OCI-LY3 (cell line): ENCODE data around the gene TTLL9.

Experiments used
- H2AFZ ChIP-seq: fragments of 200-600, 300-600 bp; shearing (Covaris generic); 2 replicates; pipeline ENCODE4 v1.6.0; 2014; ENCODE audit warnings: antibody characterized with exemption, low read depth, low read length
- H3K27ac ChIP-seq: fragments of 200-600, 300-600 bp; sonication (generic); 2 replicates; pipeline ENCODE4 v1.5.1; 2014; ENCODE audit warnings: mild to moderate bottlenecking, low read length, moderate library complexity, mixed read lengths
- H3K27me3 ChIP-seq: fragments of 200-600, 300-600 bp; sonication (generic); 2 replicates; pipeline ENCODE4 v1.6.1; 2014; ENCODE audit warnings: low read depth, low read length, mixed read lengths
- H3K36me3 ChIP-seq: fragments of 200-600, 300-600 bp; sonication (generic); replicated peaks from 2 replicates; pipeline ENCODE3; 2014; ENCODE audit warnings: low read depth, low read length, mixed read lengths
- H3K4me1 ChIP-seq: fragments of 300-600, 200-600 bp; sonication (generic); 2 replicates; pipeline ENCODE4 v1.6.1; 2014; ENCODE audit warnings: low read length, mixed read lengths
- H3K4me2 ChIP-seq: fragments of 200-600, 300-600 bp; sonication (generic); 2 replicates; pipeline ENCODE4 v1.6.1; 2014; ENCODE audit warnings: low read length, mixed read lengths
- H3K4me3 ChIP-seq: fragments of 300-600, 200-600 bp; sonication (generic); 2 replicates; pipeline ENCODE4 v1.5.1; 2014; ENCODE audit warnings: antibody characterized with exemption, mild to moderate bottlenecking, low read length, moderate library complexity
- H3K79me2 ChIP-seq: fragments of 300-600, 200-600 bp; shearing (Covaris generic); 2 replicates; pipeline ENCODE4 v1.6.1; 2014; ENCODE audit warnings: mild to moderate bottlenecking, low read length, mixed read lengths
- H3K9ac ChIP-seq: fragments of 300-600, 200-600 bp; shearing (Covaris generic); 2 replicates; pipeline ENCODE4 v1.6.0; 2014; ENCODE audit warnings: mild to moderate bottlenecking, low read length, moderate library complexity
- H3K9me3 ChIP-seq: fragments of 200-600, 300-600 bp; shearing (Covaris generic); 2 replicates; pipeline ENCODE4 v1.6.1; 2014; ENCODE audit warnings: low read length, mixed read lengths; ENCODE audit not compliant: insufficient read depth
- H4K20me1 ChIP-seq: fragments of 200-600, 300-600 bp; sonication (generic); 2 replicates; pipeline ENCODE4 v1.6.1; 2016; ENCODE audit warnings: low read length, mixed read lengths; ENCODE audit not compliant: insufficient read depth
- CTCF ChIP-seq: fragments of 200-600, 300-600 bp; sonication (generic); IDR thresholded peaks from 2 replicates; pipeline ENCODE4 v1.5.1; 2014; ENCODE audit warnings: antibody characterized with exemption, low read length, low read depth
- EZH2phosphoT487 ChIP-seq: fragments of 200-600 bp; shearing (Covaris generic); IDR thresholded peaks from 2 replicates; pipeline ENCODE4 v1.6.1; 2018; ENCODE audit warnings: antibody characterized with exemption, mixed run types, low read depth

TTLL9 gene

DNA sequence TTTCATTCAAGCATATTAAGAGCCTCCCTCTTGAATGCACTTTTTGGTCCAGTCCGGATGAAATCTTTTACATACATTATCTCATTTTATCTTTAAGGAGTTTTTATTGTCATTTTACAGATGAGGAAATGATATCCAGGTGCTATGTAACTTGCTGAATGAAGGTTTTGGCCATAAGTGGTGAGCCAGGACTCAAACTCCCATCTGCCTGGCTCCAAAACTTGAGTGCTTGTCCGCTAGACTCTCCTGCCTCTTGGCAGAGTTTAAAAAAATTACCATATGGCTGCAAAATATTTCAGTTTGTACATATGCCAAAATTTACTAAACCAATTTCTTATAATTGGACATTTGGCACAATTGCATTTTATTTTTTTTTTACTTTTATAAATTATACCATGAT is 69.2 kb downstream of the TTLL9 start:
- H3K9me3 ChIP-seq, result no peaks in the 10 kb centered on the region
- H4K20me1 ChIP-seq, result peaks cover 5% of the 10 kb centered on the region; the same call in 1 of the 2 replicates
- no peaks in the 10 kb centered on the region for H3K27me3 ChIP-seq
- no peak overlapping the region for H2AFZ ChIP-seq
- H3K9ac ChIP-seq, result no peak overlapping the region
- H3K27ac ChIP-seq, result no peak overlapping the region
- peaks cover 11% of the 10 kb centered on the region for H3K36me3 ChIP-seq
- TF ChIP-seq EZH2phosphoT487 (no peak), CTCF (no peak)
- H3K4me1 ChIP-seq, result no peaks in the 10 kb centered on the region
- no peaks in the 10 kb centered on the region for H3K79me2 ChIP-seq
- H3K4me3 ChIP-seq, result no peak overlapping the region
- H3K4me2 ChIP-seq, result no peak overlapping the region

DNA sequence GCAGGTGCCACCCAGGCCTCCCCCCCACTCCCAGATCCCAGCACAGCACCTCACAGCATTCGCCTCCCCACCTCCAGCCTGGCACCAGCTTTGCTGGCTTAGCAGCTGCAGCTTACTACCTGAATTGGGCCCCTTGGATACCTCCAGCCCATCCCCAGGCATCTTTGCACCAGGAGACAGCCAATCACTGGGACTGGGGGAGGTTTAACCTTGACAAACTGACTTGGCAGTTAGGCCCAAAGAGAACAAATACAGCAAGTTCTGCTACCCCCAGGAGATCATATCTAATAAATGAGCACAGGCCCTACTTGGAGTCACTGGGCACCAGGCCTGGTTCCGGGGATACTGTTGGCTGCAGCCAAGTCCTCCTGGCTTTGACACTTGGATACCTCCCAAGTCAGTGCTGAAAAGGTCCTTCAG is 72.6 kb downstream of the TTLL9 start:
- Histone ChIP-seq H3K4me1 (no peaks in the 10 kb centered on the region), H2AFZ (no peak overlapping the region), H3K79me2 (peaks cover 3% of the 10 kb centered on the region; the same call in 1 of the 2 replicates), H4K20me1 (peaks cover 5% of the 10 kb centered on the region; the same call in 1 of the 2 replicates), H3K27ac (no peak overlapping the region), H3K27me3 (no peaks in the 10 kb centered on the region), H3K36me3 (peaks cover 45% of the 10 kb centered on the region), H3K4me2 (no peak overlapping the region), H3K9ac (no peak overlapping the region), H3K4me3 (no peak overlapping the region), H3K9me3 (no peaks in the 10 kb centered on the region)
- no peak for TF ChIP-seq EZH2phosphoT487
- TF ChIP-seq CTCF, result no peak

DNA sequence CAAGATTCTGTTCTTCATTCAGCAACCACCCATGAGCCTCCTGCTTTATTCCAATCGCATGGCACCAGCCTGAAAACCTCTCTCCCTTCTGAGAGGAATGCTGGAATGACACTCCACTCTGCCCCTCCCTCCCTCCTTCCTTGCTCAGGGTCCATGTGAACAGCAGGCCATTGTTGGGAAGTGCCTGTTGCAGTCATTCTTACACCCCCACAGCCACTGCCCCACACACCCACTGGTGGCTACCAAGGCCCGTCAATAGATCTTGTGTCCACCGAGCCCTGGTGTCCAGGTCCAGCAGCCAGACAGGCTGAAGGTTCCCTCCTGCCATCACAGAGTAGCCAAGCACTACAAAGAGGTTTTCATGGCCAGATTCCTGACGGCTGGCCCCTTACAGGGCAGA is 74.9 kb downstream of the TTLL9 start:
- Histone ChIP-seq H4K20me1 (peaks cover 11% of the 10 kb centered on the region), H3K27ac (no peak overlapping the region), H3K36me3 (peaks cover 65% of the 10 kb centered on the region), H3K79me2 (peaks cover 23% of the 10 kb centered on the region), H2AFZ (no peak overlapping the region), H3K9me3 (no peaks in the 10 kb centered on the region), H3K9ac (no peak overlapping the region), H3K27me3 (no peaks in the 10 kb centered on the region), H3K4me3 (no peak overlapping the region), H3K4me1 (peaks cover 2% of the 10 kb centered on the region), H3K4me2 (no peak overlapping the region)
- TF ChIP-seq CTCF, result no peak

- Histone ChIP-seq H3K9ac (no peak overlapping the region), H3K36me3 (peaks cover 69% of the 10 kb centered on the region), H2AFZ (no peak overlapping the region), H3K4me2 (no peak overlapping the region), H3K9me3 (no peaks in the 10 kb centered on the region), H3K4me3 (no peak overlapping the region), H3K27me3 (no peaks in the 10 kb centered on the region), H4K20me1 (peaks cover 15% of the 10 kb centered on the region), H3K79me2 (peaks cover 28% of the 10 kb centered on the region), H3K4me1 (peaks cover 7% of the 10 kb centered on the region), H3K27ac (no peak overlapping the region)
- TF ChIP-seq EZH2phosphoT487 (no peak), CTCF (no peak)
Measured at GRCh38 chr20:31945785-31946184, 75.4 kb downstream of the TTLL9 start.
